HFFc6 (cell line): ENCODE measurements around the gene GOLGA8A. TPM values are rescaled to one million over a fixed set of nuclear protein-coding genes. Genes with fewer than 3 reads are reported as not detected.
"Not testable (repeated sequence)": the region's sequence is repeated elsewhere in the genome, so short reads cannot be mapped to it uniquely, and the experiment has no call there.

Experiments used
- DNase-seq: peaks from one replicate; pipeline ENCODE4 v3.0.0-alpha.2; 2018
- H3K27ac Mint-ChIP-seq: 2 replicates; pipeline ENCODE4 v1.8.0; 2020; ENCODE audit warnings: mild to moderate bottlenecking, mixed read lengths
- H3K27me3 Mint-ChIP-seq: 2 replicates; pipeline ENCODE4 v1.8.0; 2021; ENCODE audit warnings: mild to moderate bottlenecking, moderate library complexity, mixed read lengths; ENCODE audit not compliant: insufficient read depth
- H3K36me3 Mint-ChIP-seq: 2 replicates; pipeline ENCODE4 v1.8.0; 2021; ENCODE audit warnings: low read depth, mixed read lengths
- H3K4me1 Mint-ChIP-seq: 2 replicates; pipeline ENCODE4 v1.8.0; 2020; ENCODE audit warnings: low read depth, mixed read lengths
- H3K4me3 Mint-ChIP-seq: 2 replicates; pipeline ENCODE4 v1.8.0; 2020; ENCODE audit warnings: mild to moderate bottlenecking, moderate library complexity, mixed read lengths
- H3K9me3 Mint-ChIP-seq: 2 replicates; pipeline ENCODE4 v1.8.0; 2020; ENCODE audit warnings: mild to moderate bottlenecking, mixed read lengths
- total RNA-seq, 6 experiments: library from RNA; stranded (reverse); fragmentation: NEBNext Ultra II Directional; extraction: Animal tissue kit (Norgen Biotek cat#: 25700); gene quantifications; 2 replicates in 1 of 6; 3 replicates in 5 of 6; pipeline ENCODE4 v1.2.3, GENCODE V29; 2021

Gene GOLGA8A
- total RNA-seq, 6 experiments from 2014 or later, result 0.80 to 3.1 (median 1.6) TPM

DNA sequence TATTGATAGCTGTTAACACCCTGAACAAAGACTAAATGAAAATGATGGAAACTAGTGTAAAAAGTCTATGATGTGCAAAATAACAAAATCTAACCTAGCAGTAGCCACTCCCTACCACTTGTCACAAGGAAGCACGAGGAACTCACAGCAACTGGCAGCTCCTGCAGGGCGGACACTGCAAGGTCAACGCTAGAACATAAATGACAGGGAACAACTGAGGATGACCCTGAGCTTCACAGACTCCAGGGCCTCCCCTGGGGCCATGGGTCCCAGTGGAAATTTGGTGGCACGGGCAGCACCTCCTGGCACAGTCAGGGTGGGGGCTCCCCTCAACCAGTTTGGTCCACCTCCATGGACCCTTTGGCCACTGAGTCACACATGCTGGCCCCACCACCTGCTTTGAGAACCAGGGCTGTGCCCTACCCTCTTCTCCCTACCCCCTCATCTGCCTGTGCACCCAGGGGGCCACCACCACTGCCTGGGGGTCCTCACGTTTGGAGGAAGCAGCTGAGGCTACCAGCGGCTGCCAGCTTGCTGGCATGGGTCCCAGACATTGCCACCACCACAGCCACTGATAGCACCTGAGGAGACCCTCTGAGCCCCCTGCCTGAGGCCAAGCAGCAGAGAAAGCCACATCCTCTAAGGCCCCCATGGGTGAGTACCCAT is 14.1 kb downstream of the GOLGA8A start:
- not testable (repeated sequence) for H3K4me1 Mint-ChIP-seq, H3K27me3 Mint-ChIP-seq

DNA sequence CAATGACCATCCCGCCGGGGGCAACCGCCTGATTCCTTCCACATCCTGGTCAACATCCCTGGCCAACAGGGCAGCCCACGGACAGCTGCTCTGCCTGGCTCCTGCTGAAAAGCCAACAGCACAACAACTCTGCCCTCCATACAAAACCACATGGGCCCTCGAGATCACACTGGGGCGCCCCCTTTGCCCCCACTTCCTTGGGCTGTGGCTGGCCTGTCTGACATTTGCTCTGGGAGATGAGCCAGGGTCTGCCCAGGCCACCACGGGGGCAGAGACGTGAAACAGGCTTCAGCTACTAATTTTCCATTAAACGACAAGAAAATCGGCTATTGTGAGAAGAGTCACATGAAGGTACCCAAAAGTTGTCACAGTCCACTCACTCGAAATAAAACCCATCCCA is 16.7 kb downstream of the GOLGA8A start:
- H3K27me3 Mint-ChIP-seq, H3K4me1 Mint-ChIP-seq, H3K27ac Mint-ChIP-seq, H3K4me3 Mint-ChIP-seq, H3K36me3 Mint-ChIP-seq, DNase-seq, H3K9me3 Mint-ChIP-seq: not testable (repeated sequence)

More for the DNA sequence above, 14.1 kb downstream of the GOLGA8A start:
- not testable (repeated sequence) for H3K9me3 Mint-ChIP-seq, H3K27ac Mint-ChIP-seq, DNase-seq, H3K4me3 Mint-ChIP-seq, H3K36me3 Mint-ChIP-seq

DNA sequence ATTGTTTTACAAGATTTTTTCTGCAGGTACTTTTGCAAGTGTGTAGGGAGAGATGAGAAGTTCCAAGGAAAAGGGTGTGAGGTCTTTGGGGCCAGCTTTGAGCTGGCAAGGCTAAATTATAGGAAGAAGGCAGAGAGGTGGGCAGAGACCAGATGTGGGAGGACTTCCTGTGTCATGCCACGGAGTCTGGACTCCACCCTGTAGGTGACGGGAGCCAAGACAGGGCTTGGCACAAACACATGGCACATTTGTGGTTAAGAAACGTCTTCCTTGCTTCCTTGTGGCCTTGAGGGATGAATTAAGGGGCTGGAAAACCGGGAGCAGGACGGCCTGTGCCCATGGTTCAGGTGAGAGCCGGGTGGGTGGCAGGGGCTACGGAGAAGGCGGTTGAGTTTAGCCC is 19.2 kb downstream of the GOLGA8A start:
- not testable (repeated sequence) for H3K4me3 Mint-ChIP-seq, DNase-seq, H3K9me3 Mint-ChIP-seq, H3K27me3 Mint-ChIP-seq, H3K36me3 Mint-ChIP-seq, H3K27ac Mint-ChIP-seq, H3K4me1 Mint-ChIP-seq

DNA sequence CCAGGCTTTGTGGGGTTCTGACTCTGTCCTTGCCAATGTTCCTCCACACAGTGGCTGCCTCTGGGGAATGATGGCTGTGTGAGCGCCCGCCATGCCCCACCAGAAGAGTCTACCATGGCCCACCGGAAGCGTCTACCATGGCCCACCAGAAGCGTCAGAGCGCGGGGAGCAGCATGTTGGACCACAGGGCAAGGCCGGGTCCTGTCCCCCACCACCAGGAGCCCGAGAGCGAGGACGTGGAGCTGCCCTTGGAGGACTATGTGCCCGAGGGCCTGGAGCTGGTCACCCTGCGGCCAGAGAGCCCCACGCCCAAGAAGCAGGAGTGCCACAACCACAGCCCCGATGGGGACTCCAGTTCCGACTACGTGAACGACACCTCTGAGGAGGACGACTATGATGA is 28.1 kb downstream of the GOLGA8A start:
- H3K9me3 Mint-ChIP-seq, result not testable (repeated sequence)

DNA sequence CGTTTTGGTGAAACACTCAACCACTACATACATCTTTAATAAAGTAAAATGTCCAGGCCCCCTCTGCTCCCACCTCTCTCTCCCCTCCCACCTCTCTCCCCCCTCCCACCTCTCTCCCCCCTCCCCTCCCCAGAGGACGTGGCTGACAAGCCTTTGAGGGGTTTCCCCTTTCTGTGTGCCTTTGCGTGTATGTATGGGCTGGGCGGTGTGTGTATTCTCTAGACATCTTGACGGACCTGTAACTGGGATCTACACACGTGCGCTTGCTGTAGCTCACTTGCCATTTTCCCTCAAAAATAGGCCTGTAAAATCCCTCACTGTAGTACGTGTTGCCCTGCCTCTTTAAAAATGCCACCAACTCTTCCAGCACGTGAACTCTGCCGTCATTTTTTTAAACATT is 28.6 kb downstream of the GOLGA8A start:
- H3K4me3 Mint-ChIP-seq, DNase-seq, H3K27ac Mint-ChIP-seq, H3K36me3 Mint-ChIP-seq, H3K4me1 Mint-ChIP-seq, H3K27me3 Mint-ChIP-seq, H3K9me3 Mint-ChIP-seq: not testable (repeated sequence)

More for the DNA sequence above, 28.1 kb downstream of the GOLGA8A start:
- not testable (repeated sequence) for H3K36me3 Mint-ChIP-seq, H3K4me1 Mint-ChIP-seq, H3K4me3 Mint-ChIP-seq, DNase-seq, H3K27ac Mint-ChIP-seq, H3K27me3 Mint-ChIP-seq

DNA sequence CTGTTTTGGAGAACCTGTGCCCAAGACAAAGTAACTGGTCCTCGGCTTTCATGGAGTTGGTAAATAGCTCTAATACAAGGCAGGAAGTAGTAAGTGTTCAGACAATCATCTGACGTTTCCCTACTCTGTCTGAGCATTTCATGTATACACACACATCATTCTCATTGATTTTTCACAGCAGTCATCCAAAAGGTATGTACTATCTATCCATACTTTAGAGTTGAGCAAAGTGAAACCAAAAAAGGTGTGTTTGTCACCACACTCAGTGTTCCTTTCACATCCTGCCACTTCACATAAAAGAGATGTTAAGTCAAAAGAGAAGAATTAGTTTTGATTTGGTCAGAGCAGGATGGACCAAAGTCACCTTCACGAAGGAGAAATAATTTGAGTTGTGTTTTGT is 33.7 kb downstream of the GOLGA8A start:
- not testable (repeated sequence) for H3K4me1 Mint-ChIP-seq, H3K27me3 Mint-ChIP-seq, DNase-seq, H3K36me3 Mint-ChIP-seq, H3K27ac Mint-ChIP-seq, H3K9me3 Mint-ChIP-seq, H3K4me3 Mint-ChIP-seq

DNA sequence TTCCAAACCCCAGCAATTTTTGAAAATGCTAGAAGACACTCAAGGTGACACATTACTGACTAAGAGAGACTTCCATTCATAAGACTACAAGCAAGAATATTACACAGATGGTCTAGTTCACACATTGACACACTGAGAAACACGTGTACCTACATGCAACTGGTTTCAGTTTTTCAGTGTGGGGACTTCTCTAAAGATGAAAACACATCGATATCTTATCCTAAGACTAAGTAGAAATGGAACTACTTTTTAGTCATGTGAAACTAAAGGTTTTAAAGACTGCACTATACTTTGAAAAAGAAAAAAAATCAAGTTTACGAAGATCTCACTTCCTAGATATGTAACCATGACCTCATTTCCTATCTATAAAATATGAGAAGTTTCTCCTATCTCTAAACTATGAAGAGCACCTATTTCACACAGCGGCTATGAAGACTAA is 34.4 kb downstream of the GOLGA8A start:
- not testable (repeated sequence) for H3K36me3 Mint-ChIP-seq, H3K27me3 Mint-ChIP-seq, H3K9me3 Mint-ChIP-seq, H3K4me3 Mint-ChIP-seq, DNase-seq, H3K27ac Mint-ChIP-seq, H3K4me1 Mint-ChIP-seq

DNA sequence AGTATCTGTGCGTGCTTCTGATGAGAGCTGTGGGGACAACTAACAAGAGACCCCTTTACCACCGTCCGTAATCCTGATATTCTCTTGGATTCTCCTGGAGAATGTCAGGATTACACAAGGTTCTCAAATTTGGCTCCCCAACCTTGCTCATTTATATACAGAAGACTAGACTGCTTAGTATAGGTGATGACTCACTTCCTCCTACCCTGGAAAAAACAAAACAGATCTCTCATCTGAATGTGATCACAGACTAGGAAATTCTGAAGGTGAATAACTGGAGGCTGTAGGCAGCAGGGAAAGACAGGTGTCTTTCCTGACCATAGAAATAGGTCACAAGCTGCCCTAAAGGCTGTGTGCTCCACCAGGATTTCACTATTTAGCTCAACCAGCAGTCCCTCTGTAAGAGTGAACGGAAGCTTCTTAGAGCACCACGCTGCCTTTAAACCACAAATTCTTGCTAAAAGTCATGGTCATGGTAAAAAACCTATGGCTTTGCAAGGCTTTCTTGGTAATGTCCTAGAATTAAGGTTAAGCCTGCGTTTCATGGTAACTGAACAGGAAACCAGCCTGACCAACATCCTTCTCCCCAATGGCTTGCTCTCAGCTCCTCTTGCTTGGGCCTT is 39.9 kb downstream of the GOLGA8A start:
- not testable (repeated sequence) for DNase-seq, H3K4me3 Mint-ChIP-seq, H3K4me1 Mint-ChIP-seq, H3K27ac Mint-ChIP-seq, H3K9me3 Mint-ChIP-seq, H3K36me3 Mint-ChIP-seq, H3K27me3 Mint-ChIP-seq

DNA sequence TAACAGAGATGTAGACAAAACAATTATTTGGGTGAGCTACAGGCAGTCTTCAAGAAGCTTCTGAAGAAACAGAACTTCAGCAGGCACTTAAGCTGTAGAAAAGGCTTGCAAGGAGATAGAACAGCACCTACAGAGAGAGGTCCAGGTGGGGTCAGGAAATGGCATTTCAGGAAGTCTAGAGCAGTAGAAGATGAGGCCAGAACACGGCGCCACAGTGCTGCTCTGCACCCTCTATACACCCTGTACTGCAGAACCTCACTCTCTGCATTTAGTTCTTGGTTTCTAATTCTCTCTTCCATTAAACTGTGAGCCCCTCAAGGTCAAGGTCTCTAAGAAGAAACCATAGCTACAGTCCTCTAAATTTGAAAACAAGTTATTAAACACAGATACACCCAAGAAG is 44.6 kb downstream of the GOLGA8A start:
- H3K9me3 Mint-ChIP-seq, H3K27me3 Mint-ChIP-seq, H3K4me1 Mint-ChIP-seq, H3K36me3 Mint-ChIP-seq, DNase-seq, H3K4me3 Mint-ChIP-seq, H3K27ac Mint-ChIP-seq: not testable (repeated sequence)

DNA sequence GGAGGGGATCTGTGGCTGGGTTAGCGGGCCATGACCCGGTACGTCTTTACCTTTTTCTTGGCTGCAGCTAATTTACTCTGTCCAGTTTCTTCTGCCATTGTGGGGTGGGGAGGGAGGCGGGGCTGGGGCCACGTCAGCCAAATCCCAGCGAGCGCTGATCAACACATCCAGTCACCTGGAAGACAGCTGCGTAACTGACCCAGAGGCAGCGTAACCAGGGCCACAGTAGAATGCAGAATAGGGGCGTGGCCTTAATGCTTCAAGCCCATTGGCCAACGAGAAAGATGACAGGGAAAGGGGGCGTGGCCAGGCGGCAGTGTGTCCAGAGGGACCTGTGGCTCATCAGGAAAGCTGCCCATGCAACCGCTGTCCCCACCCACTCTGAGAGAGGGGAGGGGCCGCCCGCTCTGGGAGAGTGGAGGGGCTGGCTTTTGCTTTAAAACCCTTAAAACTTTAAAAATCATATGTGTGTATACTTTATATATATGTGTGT is 48.0 kb downstream of the GOLGA8A start:
- not testable (repeated sequence) for H3K27me3 Mint-ChIP-seq, DNase-seq, H3K9me3 Mint-ChIP-seq, H3K4me1 Mint-ChIP-seq, H3K4me3 Mint-ChIP-seq, H3K27ac Mint-ChIP-seq, H3K36me3 Mint-ChIP-seq

Other genes starting within 250 kb of the GOLGA8A start
- 10 to 100 TPM; 27.2 to 37.1 (median 29.7) TPM for gene KATNBL1, start 227.7 kb downstream of the GOLGA8A start, total RNA-seq
- gene EMC4, start 212.8 kb downstream of the GOLGA8A start, total RNA-seq, result 100 to 1,000 TPM; 129 to 152 (median 145) TPM
- gene SLC12A6, start 100.0 kb downstream of the GOLGA8A start, total RNA-seq, result 10 to 100 TPM in 1 of 6 experiments, 1 to 10 TPM in 5; 6.5 to 10.7 (median 8.3) TPM
- 100 to 1,000 TPM; 183 to 226 (median 200) TPM for gene NOP10, start 94.7 kb downstream of the GOLGA8A start, total RNA-seq
- not detected for gene NUTM1, start 94.5 kb downstream of the GOLGA8A start, total RNA-seq
- gene LPCAT4, start 70.6 kb downstream of the GOLGA8A start, total RNA-seq, result 10 to 100 TPM; 26.7 to 42.6 (median 30.8) TPM
- 10 to 100 TPM; 23.0 to 35.7 (median 27.0) TPM for gene GOLGA8B, start 145.8 kb upstream of the GOLGA8A start, total RNA-seq